GM12873 (cell line): Measurements from ENCODE around the gene SMCO2.

ENCODE experiments used
- TF ChIP-seq, protein P1 (sequence below): IDR thresholded peaks from 2 replicates; pipeline ENCODE4 v1.5.1; 2012; ENCODE audit warnings: low read depth, mild to moderate bottlenecking, moderate library complexity, low read length, control low read depth; ENCODE audit not compliant: insufficient read depth; ENCODE audit errors: missing control alignments

The SMCO2 gene

DNA sequence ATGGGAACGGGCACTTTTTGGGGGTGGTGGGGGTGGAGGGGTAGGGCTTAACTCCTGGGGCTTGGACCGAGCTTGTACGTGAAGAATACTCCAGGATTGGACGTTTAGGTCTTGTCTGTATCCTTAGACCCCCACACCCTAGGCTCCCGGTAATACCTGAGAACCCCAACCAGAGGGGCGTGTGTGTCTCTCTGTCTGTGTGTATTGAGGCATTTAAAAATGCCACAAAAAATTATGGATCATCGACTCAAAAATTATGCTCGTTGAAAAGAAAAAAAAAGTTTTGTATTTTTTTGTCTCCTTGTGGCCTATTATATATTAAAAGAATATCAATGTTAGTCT, 77.9 kb downstream of the SMCO2 start:
- TF ChIP-seq, protein P1, sequence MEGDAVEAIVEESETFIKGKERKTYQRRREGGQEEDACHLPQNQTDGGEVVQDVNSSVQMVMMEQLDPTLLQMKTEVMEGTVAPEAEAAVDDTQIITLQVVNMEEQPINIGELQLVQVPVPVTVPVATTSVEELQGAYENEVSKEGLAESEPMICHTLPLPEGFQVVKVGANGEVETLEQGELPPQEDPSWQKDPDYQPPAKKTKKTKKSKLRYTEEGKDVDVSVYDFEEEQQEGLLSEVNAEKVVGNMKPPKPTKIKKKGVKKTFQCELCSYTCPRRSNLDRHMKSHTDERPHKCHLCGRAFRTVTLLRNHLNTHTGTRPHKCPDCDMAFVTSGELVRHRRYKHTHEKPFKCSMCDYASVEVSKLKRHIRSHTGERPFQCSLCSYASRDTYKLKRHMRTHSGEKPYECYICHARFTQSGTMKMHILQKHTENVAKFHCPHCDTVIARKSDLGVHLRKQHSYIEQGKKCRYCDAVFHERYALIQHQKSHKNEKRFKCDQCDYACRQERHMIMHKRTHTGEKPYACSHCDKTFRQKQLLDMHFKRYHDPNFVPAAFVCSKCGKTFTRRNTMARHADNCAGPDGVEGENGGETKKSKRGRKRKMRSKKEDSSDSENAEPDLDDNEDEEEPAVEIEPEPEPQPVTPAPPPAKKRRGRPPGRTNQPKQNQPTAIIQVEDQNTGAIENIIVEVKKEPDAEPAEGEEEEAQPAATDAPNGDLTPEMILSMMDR: no peak

DNA sequence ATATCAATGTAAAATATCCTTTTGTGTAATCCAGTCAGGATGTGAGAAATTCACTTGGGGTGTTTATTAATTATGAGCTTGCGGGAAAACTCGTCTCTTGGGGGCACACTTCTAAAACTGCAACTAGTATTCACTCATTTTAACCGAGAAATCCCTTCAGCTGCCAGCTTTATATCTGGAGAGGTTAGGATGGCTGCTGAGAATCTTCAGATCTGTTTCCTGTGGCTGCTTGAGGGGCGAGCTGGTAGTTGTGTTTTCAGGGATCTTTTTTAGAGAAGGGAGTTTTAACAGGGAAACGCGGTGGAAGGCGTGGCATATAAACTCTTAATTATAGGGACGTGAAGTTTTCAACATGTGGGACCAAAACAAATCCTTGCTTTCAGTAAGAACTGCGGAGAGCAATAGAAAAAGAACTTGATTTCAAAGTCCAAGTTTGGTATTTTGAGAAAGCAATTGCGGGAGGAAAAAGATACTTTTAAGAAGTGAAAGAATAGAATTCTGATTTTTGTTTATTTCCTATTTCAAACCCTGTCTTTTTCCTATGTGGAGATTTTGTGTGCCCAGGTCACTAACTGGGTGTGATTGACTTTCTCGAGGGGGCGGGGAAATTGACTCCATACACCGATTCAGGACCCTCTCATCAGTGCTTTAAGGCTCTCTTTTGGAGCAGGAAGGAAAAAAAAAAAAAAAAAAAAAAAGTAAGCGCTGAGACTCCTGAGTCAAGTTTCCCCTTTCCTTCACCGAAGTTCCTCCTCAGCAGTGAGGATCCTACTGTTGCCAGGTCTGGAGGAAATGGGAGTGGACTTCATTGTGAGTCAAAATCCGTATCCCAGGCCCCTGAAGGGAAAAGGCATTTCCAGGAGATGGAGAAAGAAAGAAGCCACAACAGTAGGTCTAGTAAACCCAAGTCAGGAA, 78.6 kb downstream of the SMCO2 start:
- TF ChIP-seq, protein P1: no peak

DNA sequence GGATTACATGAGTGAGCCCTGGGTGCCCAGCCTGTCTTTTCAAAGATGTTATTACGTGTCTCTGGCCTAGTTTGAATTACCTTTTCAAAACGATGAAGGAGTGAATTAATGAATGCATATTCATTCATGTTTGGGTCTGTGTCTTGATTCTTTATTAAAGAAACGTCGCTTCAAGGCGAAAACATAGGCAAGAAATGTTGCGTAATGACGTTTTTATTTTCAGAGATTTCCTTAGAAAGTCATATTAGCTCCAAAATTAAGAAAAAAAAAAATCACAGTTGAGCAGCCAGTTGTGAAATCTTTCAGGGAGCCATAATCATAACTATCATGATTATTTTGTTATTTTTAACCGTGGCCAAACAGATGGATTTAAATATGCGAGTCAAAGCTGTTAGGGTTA, 81.0 kb downstream of the SMCO2 start:
- TF ChIP-seq, protein P1: no peak

DNA sequence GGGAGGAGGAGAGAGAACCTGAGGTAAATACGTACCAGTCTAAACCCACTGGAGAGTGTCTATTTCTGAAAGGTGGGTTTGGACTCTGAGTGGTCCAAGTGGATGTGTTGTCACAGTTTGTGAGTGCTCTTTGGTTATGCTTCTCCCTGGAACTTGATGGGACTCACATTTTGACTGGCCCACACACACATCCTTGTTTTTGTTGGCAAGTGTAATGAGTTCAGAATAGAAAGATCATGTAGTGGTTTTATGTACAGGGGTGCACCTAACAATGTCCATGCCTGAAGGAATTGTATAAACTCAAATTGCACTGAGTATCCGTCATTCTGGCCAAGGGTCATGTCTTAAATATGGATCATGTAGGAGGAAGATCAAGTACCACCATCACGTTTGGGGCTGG, 82.3 kb downstream of the SMCO2 start:
- TF ChIP-seq, protein P1: no peak

DNA sequence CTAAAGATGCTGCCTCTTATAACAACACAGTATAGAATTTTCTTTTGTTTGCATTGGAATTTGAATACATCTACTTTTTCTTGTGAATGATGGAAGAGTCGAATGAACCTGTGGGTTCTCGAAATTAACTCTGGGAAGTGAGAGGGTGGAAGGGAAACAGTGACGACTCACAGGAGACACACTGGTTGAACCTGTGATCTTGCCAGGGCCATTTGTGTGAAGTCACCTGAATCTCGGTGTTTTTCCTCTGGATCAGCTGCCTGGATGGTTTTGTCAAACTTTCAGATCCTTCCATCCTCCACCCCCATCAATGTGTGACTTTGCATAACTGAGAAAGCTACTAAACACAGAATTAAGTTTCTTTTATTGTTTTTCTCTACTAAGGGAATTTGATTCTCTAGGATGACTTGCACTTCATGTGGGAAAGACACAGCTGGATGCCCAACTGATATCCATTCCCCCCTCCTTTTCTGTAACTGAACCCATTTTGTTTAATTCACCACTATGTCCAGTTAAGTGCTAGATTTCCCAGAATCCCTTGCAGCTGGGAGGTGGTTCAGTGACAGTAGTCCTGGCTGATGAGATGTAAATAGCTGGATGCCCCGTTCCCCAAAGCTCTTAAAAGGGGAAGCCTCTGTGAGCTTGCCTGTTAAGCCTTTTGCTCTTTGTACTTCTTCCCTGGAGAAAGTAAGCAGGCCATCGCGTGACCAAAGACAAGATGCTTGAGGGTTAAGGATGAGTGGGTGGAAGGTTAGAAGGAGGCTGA, 83.8 kb downstream of the SMCO2 start:
- TF ChIP-seq, protein P1: no peak

DNA sequence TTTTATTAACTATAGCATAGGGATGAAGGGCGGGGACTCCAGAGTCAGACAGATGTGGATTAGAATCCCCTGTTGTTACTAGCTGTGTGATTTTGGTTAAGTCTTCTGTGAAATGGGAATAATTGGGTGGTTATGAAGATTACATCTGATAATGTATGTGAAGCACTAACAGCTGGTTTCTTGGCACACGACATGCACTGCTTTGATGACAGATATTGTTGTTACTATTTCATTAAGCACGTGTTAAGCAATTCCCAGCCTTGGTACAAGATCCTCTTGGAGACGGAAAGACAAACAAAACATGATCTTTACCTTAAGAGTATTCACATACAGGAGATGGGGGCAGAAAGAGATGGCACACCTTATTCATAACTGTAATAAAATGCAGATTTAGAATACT, 85.4 kb downstream of the SMCO2 start:
- TF ChIP-seq, protein P1: no peak

DNA sequence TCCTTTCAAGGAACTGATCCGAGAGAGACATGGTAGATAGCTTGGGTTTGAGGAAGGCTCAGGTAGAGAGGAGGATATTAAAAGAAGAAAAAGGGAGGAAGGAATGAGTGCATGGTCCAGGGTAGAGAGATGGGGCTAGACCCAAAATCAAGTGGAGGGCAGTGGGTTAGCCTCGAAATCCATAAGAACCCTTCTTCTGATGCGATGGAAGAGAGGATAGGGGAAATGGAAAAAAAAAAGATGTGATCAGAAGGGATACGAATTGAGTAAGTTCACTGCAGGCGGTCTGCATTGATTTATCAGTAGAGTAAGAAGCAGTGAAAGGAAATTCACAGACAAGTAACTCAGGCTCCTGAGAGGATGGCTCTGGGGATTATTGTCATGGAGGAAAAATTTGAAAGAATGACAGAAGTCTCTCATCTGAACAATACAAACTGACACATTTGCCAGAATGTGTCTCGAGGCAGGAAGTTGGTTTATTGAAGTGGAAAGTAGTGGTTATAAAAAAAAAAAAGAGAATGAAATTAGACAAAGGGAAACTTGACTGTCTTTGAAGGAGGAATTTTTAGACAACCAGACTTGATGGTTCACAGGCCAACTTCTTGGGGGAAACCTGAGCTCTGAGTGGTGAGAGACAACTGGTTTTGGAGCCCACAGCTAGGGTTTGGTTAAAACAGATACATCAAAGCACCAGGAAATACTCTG, 87.7 kb downstream of the SMCO2 start:
- TF ChIP-seq, protein P1: no peak
